Thoracic aorta (tissue), 2 donors: Measurements from ENCODE around the gene DGKI. TPM values are rescaled to one million over a fixed set of nuclear protein-coding genes. Genes with fewer than 3 reads are reported as not detected.
A peak's percentile ranks its signal among the peaks of the same experiment; 100 is the strongest.
"Not testable (repeated sequence)": the region's sequence is repeated elsewhere in the genome, so short reads cannot be mapped to it uniquely, and the experiment has no call there.

Source experiments
- ATAC-seq: fragments of 150-250 bp; one replicate; pipeline ENCODE4 v1.8.0; 2017; ENCODE audit warnings: low read depth; ENCODE audit not compliant: insufficient number of reproducible peaks, low FRiP score
- DNase-seq: peaks from one replicate; pipeline ENCODE4 v3.0.0-alpha.2; 2020; ENCODE audit warnings: low spot score
- H3K27ac ChIP-seq, 2 donors: fragments of 200-600 bp; sonication (generic); 1 replicate in 1 of 2; 2 replicates in 1 of 2; pipeline ENCODE4 v1.5.1; 2016; ENCODE audit warnings: mild to moderate bottlenecking in 2 of 2, moderate library complexity in 2 of 2
- H3K27me3 ChIP-seq: fragments of 200-600 bp; sonication (generic); replicated peaks from 2 replicates; pipeline ENCODE4 v1.6.0; 2016; ENCODE audit warnings: mild to moderate bottlenecking; ENCODE audit not compliant: insufficient read depth
- H3K36me3 ChIP-seq: fragments of 200-600 bp; sonication (generic); one replicate; pipeline ENCODE4 v1.5.1; 2016
- H3K4me1 ChIP-seq, 2 donors: fragments of 200-600 bp; sonication (generic); 1 replicate in 1 of 2; 2 replicates in 1 of 2; pipeline versions ENCODE4 v1.5.1 to v1.6.0; 2016; ENCODE audit warnings: low read depth in 2 of 2, mild to moderate bottlenecking in 1 of 2; ENCODE audit not compliant: control insufficient read depth in 1 of 2
- H3K4me3 ChIP-seq: fragments of 200-600 bp; sonication (generic); 2 replicates; pipeline ENCODE4 v1.5.1; 2016; ENCODE audit warnings: mild to moderate bottlenecking
- H3K9me3 ChIP-seq: fragments of 200-600 bp; sonication (generic); 2 replicates; pipeline ENCODE4 v1.5.1; 2016
- total RNA-seq, 2 donors: library from RNA; depleted of rRNA; stranded (reverse); fragments of >200 nt; gene quantifications; one replicate each; pipeline versions ENCODE4 v1.1.0 to v1.2.3, GENCODE V29; 2016
- TF ChIP-seq, protein P1 (sequence below): fragments of 200-600 bp; sonication (generic); IDR thresholded peaks from one replicate; pipeline ENCODE4 v1.5.1; 2019; ENCODE audit warnings: antibody characterized with exemption

Gene DGKI
- total RNA-seq, 2 donors from 2014 or later = 10.3 to 22.3 TPM

DNA sequence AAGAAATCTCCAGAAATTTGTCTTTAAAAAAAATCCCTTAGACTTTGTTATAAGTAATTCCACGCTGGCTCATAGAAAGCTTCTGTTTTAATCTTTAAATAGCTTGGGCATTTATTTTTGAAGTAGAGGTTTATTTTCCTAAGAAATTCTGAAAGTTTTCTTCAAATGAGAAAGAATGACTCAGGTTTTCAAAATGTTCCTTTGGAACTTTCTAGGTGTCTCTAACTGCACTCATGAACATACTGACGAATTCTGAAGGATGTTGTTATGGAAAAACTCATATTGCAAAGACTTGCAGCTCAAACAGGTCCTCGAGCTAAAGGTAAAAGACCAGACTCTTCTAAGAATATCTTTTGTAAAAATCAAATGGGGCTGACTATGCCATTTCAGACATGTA, 10.7 kb downstream of the DGKI start:
- Histone ChIP-seq H3K4me1 (peaks cover 17 to 22% of the 10 kb centered on the region in 2 donors), H3K9me3 (peaks cover 11% of the 10 kb centered on the region), H3K27ac (peak overlapping the region; percentile 53 to 85), H3K36me3 (no peaks in the 10 kb centered on the region), H3K4me3 (no peak overlapping the region), H3K27me3 (no peaks in the 10 kb centered on the region)
- TF ChIP-seq, protein P1, sequence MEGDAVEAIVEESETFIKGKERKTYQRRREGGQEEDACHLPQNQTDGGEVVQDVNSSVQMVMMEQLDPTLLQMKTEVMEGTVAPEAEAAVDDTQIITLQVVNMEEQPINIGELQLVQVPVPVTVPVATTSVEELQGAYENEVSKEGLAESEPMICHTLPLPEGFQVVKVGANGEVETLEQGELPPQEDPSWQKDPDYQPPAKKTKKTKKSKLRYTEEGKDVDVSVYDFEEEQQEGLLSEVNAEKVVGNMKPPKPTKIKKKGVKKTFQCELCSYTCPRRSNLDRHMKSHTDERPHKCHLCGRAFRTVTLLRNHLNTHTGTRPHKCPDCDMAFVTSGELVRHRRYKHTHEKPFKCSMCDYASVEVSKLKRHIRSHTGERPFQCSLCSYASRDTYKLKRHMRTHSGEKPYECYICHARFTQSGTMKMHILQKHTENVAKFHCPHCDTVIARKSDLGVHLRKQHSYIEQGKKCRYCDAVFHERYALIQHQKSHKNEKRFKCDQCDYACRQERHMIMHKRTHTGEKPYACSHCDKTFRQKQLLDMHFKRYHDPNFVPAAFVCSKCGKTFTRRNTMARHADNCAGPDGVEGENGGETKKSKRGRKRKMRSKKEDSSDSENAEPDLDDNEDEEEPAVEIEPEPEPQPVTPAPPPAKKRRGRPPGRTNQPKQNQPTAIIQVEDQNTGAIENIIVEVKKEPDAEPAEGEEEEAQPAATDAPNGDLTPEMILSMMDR = no peak
- no peak for DNase-seq
- peak; percentile 74 for ATAC-seq

DNA sequence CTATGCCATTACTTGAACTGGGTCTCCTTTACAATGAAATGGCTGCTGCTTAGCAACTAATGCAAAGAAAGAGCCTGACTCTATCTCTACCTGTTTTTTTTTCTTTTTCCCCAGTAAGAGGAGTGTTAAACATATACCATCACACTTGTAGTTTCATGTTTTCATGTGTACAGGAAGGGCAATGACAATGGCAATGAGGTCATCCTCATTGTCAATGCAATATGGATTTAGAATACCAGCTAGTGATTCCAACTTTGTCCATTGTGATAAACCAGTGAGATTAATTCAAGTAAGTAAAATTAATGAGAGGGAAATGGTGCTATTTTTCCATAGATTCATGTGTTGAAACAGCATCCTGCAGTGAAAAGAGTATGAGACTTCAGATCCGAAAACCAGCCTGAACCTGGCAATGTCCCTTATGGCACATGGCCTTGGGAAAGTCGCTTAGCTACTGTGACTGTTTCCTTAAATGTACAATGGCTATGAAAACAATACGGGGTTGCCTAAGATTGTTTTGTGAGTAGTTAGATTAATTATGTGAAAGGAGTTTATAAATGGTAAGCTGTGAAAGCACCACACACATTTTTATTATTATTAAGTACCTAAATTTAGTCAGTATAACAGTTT, 11.2 kb downstream of the DGKI start:
- no peaks in the 10 kb centered on the region for H3K36me3 ChIP-seq
- TF ChIP-seq, protein P1 = no peak
- H3K27me3 ChIP-seq = no peaks in the 10 kb centered on the region
- peaks cover 11% of the 10 kb centered on the region for H3K9me3 ChIP-seq
- peak; percentile 68 for ATAC-seq
- peak overlapping the region; percentile 22 for H3K4me3 ChIP-seq
- DNase-seq = no peak
- H3K4me1 ChIP-seq = peaks cover 17 to 24% of the 10 kb centered on the region in 2 donors
- peak overlapping the region; percentile 25 to 85 for H3K27ac ChIP-seq

DNA sequence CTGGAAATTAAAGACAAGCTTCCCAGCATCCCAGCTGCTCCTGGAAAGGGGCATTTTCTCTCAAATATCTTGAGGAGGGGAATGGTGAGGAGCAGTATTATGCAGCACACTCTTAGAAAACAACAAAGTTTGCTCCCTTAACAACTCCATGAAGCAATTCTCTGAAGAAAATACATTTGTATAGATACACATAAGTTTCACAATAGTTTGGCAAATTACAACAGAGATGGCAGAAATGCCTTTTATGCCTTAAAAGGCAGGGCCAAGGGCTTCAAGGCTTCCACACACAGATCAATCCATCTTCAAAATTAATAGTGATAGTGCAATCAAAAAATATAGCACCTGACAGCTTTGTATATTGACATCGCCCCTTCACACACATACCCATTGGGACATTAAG, 12.2 kb downstream of the DGKI start:
- peaks cover 25 to 31% of the 10 kb centered on the region in 2 donors for H3K4me1 ChIP-seq
- no peaks in the 10 kb centered on the region for H3K36me3 ChIP-seq
- no peaks in the 10 kb centered on the region for H3K27me3 ChIP-seq
- no peak for DNase-seq
- no peak for ATAC-seq
- peaks cover 11% of the 10 kb centered on the region for H3K9me3 ChIP-seq
- no peak overlapping the region for H3K4me3 ChIP-seq
- TF ChIP-seq, protein P1 = no peak
- peak overlapping the region in 1 of 2 donors; percentile 85 for H3K27ac ChIP-seq

DNA sequence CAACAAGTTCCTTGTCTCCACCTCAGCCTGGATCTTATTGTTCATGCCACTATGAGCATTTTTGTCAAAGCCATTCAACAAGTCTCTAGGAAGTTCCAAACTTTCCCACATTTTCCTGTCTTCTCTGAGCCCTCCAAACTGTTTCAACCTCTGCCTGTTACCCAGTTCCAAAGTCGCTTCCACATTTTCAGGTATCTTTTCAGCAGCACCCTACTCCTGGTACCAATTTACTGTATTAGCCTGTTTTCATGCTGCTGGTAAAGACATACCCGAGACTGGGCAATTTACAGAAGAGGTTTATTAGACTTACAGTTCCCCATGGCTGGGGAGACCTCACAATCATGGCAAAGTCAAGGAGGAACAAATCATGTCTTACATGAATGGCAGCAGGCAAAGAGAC, 13.8 kb downstream of the DGKI start:
- Histone ChIP-seq H3K4me1 (peaks cover 32 to 38% of the 10 kb centered on the region in 2 donors), H3K9me3 (peaks cover 11% of the 10 kb centered on the region)
- not testable (repeated sequence) for H3K36me3 ChIP-seq, ATAC-seq, H3K27ac ChIP-seq, H3K4me3 ChIP-seq, DNase-seq, H3K27me3 ChIP-seq

DNA sequence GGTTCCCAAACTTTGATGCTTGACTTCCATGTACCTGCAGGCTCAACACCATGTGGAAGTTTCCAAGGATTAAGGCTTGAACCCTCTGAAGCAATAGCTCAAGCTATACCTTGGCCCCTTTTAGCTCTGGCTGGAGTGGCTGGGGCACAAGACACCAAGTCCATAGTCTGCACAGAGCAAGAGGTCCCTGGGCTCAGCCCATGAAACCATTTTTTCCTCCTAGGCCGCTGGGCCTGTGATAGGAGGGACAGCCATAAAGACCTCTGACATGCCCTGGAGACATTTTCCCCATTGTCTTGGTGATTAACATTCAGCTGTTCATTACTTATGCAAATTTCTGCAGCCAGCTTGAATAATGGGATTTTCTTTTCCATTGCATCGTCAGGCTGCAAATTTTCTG, 14.4 kb downstream of the DGKI start:
- no peaks in the 10 kb centered on the region for H3K36me3 ChIP-seq
- H3K9me3 ChIP-seq = peaks cover 11% of the 10 kb centered on the region
- no peaks in the 10 kb centered on the region for H3K27me3 ChIP-seq
- ATAC-seq (no peak), DNase-seq (no peak)
- no peak overlapping the region for H3K4me3 ChIP-seq
- H3K4me1 ChIP-seq = peaks cover 32 to 38% of the 10 kb centered on the region in 2 donors
- TF ChIP-seq, protein P1 = no peak
- no peak overlapping the region for H3K27ac ChIP-seq

DNA sequence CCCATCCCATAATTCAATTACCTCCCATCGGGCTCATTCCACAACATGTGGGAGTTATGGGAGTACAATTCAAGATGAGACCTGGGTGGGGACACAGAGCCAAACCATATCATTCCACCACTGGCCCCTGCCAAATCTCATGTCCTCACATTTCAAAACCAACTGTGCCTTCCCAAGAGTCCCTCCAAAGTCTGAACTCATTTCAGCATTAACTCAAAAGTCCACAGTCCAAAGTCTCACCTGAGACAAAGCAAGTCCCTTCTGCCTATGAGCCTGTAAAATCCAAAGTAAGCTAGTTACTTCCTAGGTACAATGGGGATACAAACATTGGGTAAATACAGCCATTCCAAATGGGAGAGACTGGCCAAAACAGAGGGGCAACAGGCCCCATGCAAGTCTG, 15.2 kb downstream of the DGKI start:
- H3K4me3 ChIP-seq, ATAC-seq, H3K27ac ChIP-seq, H3K27me3 ChIP-seq, H3K36me3 ChIP-seq, DNase-seq: not testable (repeated sequence)
- Histone ChIP-seq H3K9me3 (peaks cover 11% of the 10 kb centered on the region), H3K4me1 (peaks cover 24 to 32% of the 10 kb centered on the region in 2 donors)
